Thyroid gland (tissue), 4 donors: ENCODE data around the gene SPACDR.

Experiments
- POLR2A ChIP-seq, 2 donors: fragments of 450-650 bp; IDR thresholded peaks; one replicate each; pipeline ENCODE4 v1.6.1; 2017; ENCODE audit warnings: antibody characterized with exemption in 2 of 2, mild to moderate bottlenecking in 2 of 2, moderate library complexity in 1 of 2
- TF ChIP-seq, protein P1 (sequence below), 6 experiments: fragments of 200-600 bp in 3 of 6; fragments of 450-650 bp in 3 of 6; sonication (generic) in 3 of 6; IDR thresholded peaks; one replicate each; pipeline ENCODE4 v1.5.1; 2016 to 2019; ENCODE audit warnings: antibody characterized with exemption in 6 of 6, mild to moderate bottlenecking in 2 of 6, inconsistent platforms in 1 of 6, moderate library complexity in 1 of 6

DNA sequence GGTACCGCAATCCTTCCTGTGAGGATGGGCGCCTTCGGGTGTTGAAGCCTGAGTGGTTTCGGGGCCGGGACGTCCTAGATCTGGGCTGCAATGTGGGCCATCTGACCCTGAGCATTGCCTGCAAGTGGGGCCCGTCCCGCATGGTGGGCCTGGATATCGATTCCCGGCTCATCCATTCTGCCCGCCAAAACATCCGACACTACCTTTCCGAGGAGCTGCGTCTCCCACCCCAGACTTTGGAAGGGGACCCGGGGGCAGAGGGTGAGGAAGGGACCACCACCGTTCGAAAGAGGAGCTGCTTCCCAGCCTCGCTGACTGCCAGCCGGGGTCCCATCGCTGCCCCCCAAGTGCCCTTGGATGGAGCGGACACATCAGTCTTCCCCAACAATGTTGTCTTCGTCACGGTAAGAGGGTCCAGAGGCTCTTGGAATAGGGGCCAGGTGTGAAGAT is 32.7 kb downstream of the SPACDR start:
- TF ChIP-seq, protein P1, sequence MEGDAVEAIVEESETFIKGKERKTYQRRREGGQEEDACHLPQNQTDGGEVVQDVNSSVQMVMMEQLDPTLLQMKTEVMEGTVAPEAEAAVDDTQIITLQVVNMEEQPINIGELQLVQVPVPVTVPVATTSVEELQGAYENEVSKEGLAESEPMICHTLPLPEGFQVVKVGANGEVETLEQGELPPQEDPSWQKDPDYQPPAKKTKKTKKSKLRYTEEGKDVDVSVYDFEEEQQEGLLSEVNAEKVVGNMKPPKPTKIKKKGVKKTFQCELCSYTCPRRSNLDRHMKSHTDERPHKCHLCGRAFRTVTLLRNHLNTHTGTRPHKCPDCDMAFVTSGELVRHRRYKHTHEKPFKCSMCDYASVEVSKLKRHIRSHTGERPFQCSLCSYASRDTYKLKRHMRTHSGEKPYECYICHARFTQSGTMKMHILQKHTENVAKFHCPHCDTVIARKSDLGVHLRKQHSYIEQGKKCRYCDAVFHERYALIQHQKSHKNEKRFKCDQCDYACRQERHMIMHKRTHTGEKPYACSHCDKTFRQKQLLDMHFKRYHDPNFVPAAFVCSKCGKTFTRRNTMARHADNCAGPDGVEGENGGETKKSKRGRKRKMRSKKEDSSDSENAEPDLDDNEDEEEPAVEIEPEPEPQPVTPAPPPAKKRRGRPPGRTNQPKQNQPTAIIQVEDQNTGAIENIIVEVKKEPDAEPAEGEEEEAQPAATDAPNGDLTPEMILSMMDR (IDR thresholded peaks at IDR 0.05): no peak
- TF ChIP-seq POLR2A (IDR thresholded peaks at IDR 0.05): no peak
